ENCODE results near the gene PRKG1.

The PRKG1 gene

DNA sequence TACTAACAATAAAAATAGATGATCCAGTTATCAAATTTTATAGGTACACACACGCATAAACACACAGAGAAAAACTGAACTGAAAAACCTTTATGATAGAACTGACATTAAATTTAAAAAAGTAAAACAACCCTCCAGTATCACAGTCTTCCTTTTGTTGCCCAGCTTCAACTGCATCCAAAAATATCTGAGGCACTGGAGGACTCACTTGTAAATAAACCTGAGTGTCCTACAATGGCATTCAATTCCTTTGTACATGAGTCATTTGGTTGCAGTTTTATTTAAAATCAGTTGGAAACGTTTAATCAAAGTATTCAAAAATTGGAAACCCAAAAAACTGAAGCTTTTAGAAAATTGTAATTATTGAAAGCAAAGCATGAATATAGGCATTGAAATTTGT lies 890.3 kb downstream of the PRKG1 start:
- H3K36me3 Mint-ChIP-seq (ENCODE audit: low read depth) = no peaks in the 10 kb centered on the region
- H3K27me3 Mint-ChIP-seq = peaks cover 4% of the 10 kb centered on the region
- no peak overlapping the region for H3K27ac Mint-ChIP-seq
- no peaks in the 10 kb centered on the region for H3K9me3 Mint-ChIP-seq
- H3K4me1 Mint-ChIP-seq (ENCODE audit: low read depth) = no peaks in the 10 kb centered on the region
- H3K4me3 Mint-ChIP-seq = no peak overlapping the region

DNA sequence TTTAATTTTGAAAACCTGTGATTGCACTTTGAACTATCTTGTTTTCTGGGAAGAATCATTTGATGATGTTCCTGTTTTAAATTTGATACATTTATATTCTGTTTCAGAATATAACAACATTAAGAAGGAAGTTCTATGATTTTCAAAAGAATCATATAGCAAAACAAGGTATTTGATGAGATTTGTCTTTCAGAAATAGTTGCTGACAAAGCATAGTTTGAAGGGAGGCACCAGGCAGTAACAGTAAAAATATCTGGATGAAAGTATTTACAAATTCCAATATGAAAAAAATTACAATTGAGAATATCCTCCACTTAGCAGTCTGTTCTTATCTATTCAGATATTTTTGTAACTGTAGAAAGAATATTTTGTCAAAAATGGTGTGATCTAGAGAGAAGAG lies 891.2 kb downstream of the PRKG1 start:
- H3K9me3 Mint-ChIP-seq = no peaks in the 10 kb centered on the region
- H3K36me3 Mint-ChIP-seq (ENCODE audit: low read depth) = no peaks in the 10 kb centered on the region
- no peaks in the 10 kb centered on the region for H3K4me1 Mint-ChIP-seq (ENCODE audit: low read depth)
- no peak overlapping the region for H3K4me3 Mint-ChIP-seq
- H3K27ac Mint-ChIP-seq = no peak overlapping the region
- peaks cover 4% of the 10 kb centered on the region for H3K27me3 Mint-ChIP-seq

DNA sequence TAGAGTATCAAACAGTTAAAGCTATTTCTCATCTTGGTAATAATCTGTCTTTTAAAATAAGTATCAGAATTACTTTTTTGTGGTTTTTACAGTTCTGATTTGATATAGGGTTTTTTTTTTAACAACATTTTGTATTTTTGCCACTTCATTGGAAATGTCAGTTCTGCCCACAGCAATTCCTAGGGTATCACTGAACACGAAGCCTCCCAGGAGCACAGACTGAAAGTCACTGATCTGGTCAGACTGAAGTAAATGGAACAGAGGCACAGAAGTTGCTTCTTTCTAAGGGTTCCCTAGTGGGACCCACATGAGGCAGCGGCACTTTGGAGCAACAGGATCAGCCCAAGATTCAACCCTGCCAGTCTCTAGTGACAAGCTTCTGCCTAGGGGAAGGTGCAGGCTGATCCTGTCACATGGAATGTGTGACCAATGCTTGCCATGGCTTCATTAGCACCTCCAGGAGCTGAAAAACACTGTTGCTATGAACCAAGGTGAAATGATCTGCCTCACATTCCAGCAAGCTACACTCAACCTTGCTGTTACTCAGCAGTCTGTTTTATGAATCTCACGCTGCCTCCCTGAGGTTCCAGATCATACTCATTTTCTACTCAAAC lies 898.6 kb downstream of the PRKG1 start:
- Mint-ChIP-seq H3K36me3 (ENCODE audit: low read depth) (no peaks in the 10 kb centered on the region), H3K4me3 (no peak overlapping the region), H3K4me1 (ENCODE audit: low read depth) (no peaks in the 10 kb centered on the region), H3K27ac (no peak overlapping the region), H3K27me3 (no peaks in the 10 kb centered on the region), H3K9me3 (no peaks in the 10 kb centered on the region)

DNA sequence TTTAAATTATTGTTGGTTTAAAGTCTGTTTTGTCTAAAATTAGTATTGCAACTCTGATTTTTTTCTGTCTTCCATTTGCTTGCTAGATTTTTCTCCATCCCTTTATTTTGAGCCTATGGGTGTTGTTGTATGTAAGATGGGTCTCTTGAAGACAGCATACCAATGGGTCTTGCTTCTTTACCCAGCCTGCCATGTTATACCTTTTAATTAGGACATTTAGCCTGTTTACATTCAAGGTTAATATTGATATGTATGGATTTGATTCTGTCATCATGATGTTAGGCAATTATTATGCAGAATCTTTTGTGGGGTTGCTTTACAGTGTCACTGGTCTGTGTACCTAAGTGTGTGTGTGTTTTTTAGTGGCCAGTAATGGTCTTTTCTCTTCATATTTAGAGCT lies 906.5 kb downstream of the PRKG1 start:
- Mint-ChIP-seq H3K36me3 (ENCODE audit: low read depth) (no peaks in the 10 kb centered on the region), H3K9me3 (no peaks in the 10 kb centered on the region), H3K27me3 (no peaks in the 10 kb centered on the region), H3K4me3 (no peak overlapping the region), H3K27ac (no peak overlapping the region), H3K4me1 (ENCODE audit: low read depth) (no peaks in the 10 kb centered on the region)

DNA sequence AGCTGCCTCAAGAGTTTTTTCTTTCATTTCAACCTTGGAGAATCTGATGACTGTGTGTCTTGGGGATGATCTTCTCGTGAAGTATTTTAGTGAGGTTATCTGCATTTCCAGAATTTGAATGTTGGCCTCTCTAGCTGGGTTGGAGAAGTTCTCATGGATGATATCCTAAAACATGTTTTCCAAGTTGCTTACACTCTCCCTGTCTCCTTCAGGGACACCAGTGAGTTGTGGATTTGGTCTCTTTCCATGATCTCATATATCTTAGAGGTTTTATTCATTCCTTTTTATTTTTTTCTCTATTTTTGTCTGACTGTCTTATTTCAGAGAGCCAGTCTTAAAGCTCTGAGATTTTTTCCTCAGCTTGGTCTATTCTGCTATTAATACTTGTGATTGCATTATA lies 907.4 kb downstream of the PRKG1 start:
- Mint-ChIP-seq H3K4me3 (no peak overlapping the region), H3K27ac (no peak overlapping the region), H3K4me1 (ENCODE audit: low read depth) (no peaks in the 10 kb centered on the region), H3K27me3 (no peaks in the 10 kb centered on the region), H3K36me3 (ENCODE audit: low read depth) (no peaks in the 10 kb centered on the region), H3K9me3 (no peaks in the 10 kb centered on the region)

DNA sequence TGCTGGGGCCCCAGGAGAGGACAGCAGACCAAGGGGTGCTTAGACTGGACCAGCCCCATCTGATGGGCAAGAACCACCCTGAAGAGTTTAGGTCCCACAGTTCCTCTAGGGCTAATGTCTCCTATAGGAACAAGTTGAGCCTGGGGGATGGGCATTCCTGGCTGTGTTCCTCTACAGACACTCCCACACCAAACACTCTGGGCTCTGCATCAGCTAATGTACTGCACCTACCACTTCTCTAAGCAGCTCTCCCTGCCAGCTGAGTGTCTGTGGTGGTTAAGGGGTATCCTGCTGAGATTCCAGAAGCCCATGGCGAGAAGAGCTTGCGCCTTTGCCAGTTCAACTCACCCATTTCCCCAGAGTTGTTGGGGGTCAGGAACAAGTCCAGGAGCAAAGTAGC lies 909.2 kb downstream of the PRKG1 start:
- no peaks in the 10 kb centered on the region for H3K36me3 Mint-ChIP-seq (ENCODE audit: low read depth)
- H3K4me3 Mint-ChIP-seq = no peak overlapping the region
- H3K4me1 Mint-ChIP-seq (ENCODE audit: low read depth) = no peaks in the 10 kb centered on the region
- H3K27ac Mint-ChIP-seq = no peak overlapping the region
- H3K27me3 Mint-ChIP-seq = no peaks in the 10 kb centered on the region
- H3K9me3 Mint-ChIP-seq = no peaks in the 10 kb centered on the region

DNA sequence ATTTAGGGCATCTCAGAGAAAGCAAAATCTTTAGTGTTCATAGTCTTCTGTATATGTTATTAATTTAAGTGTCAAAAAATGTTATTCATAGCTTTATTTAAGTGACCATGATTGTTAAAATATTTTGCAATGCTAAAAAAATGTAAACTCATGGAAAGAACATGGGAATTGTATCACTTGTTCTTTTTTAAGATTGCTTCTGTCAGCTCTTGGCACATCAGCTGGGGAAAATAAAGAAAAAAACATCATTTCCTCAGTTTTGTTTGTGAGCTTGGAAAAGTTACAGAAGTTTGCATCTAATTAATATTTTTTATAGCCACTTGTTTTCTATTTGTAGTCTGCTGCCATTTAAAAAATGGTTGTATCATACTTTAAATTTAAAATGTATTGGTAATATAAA lies 911.0 kb downstream of the PRKG1 start:
- Mint-ChIP-seq H3K36me3 (ENCODE audit: low read depth) (no peaks in the 10 kb centered on the region), H3K4me1 (ENCODE audit: low read depth) (no peaks in the 10 kb centered on the region), H3K4me3 (no peak overlapping the region), H3K27ac (no peak overlapping the region), H3K27me3 (no peaks in the 10 kb centered on the region), H3K9me3 (no peaks in the 10 kb centered on the region)

DNA sequence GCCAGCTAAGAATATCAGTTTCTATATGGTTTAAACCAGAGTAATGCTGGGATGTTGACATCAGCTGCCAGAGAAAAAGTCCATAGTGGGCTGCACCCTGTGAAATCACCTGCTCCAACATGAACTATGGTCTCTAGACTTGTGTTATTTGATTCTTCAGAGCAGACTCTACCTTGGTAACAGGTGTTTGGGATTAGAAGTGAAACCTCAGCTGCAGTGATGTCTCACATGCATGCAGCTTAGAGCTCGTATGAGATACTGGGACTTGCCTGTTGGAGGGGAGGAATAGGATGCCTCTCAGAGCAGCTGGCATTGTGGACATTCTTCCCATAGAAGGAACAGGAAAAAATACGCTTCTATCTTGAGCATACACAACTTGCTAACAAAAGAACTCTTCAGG lies 912.2 kb downstream of the PRKG1 start:
- no peak overlapping the region for H3K4me3 Mint-ChIP-seq
- H3K36me3 Mint-ChIP-seq (ENCODE audit: low read depth) = no peaks in the 10 kb centered on the region
- no peaks in the 10 kb centered on the region for H3K4me1 Mint-ChIP-seq (ENCODE audit: low read depth)
- H3K27me3 Mint-ChIP-seq = no peaks in the 10 kb centered on the region
- no peak overlapping the region for H3K27ac Mint-ChIP-seq
- no peaks in the 10 kb centered on the region for H3K9me3 Mint-ChIP-seq

DNA sequence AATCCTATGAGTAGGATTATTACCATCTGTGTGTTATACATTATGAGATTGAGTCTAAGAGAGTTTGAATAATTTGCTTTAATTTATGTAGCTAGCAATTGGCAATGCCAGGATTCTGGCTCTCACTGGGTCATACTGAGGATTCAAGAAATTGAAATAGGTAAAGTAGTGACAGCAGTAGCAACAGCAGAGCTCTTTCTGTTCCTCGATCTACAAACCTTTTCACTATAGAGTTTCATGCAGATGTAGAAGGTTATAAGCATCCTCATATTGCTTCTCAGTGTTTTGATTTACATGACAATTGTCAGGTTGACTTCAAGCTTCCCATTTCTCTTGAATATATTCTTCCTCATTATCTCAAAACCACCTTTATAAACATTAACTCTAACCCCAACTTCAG lies 919.2 kb downstream of the PRKG1 start:
- no peaks in the 10 kb centered on the region for H3K9me3 Mint-ChIP-seq

DNA sequence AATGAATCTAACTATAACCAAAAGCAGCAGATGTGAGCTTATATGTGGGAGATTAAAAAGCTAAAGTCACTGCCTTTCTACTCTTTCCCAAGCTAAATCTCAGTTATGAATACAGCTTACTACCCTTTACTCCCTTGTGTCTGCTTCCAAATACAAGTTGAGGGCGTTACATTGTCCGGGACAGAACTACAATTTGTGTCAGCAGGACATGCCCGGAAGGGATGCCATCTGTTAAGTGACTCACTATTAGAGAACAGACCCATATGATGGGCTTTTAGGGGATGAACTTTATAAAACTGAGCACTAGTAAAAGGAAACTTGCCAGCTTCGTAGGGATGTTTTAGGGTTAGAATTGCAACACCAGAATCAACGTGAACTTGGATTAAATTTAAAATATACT lies 924.8 kb downstream of the PRKG1 start:
- no peaks in the 10 kb centered on the region for H3K9me3 Mint-ChIP-seq
- H3K4me3 Mint-ChIP-seq = no peak overlapping the region
- peaks cover 15% of the 10 kb centered on the region for H3K27me3 Mint-ChIP-seq
- H3K36me3 Mint-ChIP-seq (ENCODE audit: low read depth) = no peaks in the 10 kb centered on the region
- no peak overlapping the region for H3K27ac Mint-ChIP-seq
- H3K4me1 Mint-ChIP-seq (ENCODE audit: low read depth) = no peaks in the 10 kb centered on the region

More for the DNA sequence above, 919.2 kb downstream of the PRKG1 start:
- no peaks in the 10 kb centered on the region for H3K36me3 Mint-ChIP-seq (ENCODE audit: low read depth)
- H3K4me3 Mint-ChIP-seq = no peak overlapping the region
- H3K27me3 Mint-ChIP-seq = peaks cover 11% of the 10 kb centered on the region
- no peak overlapping the region for H3K27ac Mint-ChIP-seq
- H3K4me1 Mint-ChIP-seq (ENCODE audit: low read depth) = no peaks in the 10 kb centered on the region

DNA sequence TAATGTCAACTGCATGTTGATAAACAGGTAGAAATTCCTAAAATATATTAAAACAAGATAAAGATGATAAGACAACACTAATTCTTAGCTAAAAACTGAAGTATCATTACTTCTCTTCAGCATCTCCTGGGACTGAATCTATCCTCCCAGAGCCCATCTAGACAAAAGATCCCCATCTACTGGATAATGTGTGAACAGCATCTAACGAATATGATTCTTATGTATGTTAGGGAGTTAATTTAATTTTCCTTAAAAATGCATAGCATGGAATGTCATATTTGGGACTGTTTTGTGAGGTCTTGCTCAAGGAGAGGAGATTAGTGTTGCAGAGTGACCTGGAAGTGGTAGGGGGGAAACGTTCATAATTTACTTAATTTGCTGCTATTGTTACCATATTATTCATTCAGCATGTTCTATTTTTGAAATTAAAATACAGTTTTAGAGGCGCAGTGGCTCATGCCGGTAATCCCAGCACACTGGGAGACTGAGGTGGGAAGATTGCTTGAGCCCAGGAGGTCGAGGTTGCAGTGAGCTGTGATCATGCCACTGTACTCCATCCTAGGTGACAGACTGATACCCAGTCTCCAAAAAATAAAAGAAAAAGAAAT lies 930.2 kb downstream of the PRKG1 start:
- Mint-ChIP-seq H3K27me3 (peaks cover 7% of the 10 kb centered on the region), H3K36me3 (ENCODE audit: low read depth) (no peaks in the 10 kb centered on the region), H3K27ac (no peak overlapping the region), H3K9me3 (peaks cover 6% of the 10 kb centered on the region), H3K4me3 (no peak overlapping the region), H3K4me1 (ENCODE audit: low read depth) (no peaks in the 10 kb centered on the region)

DNA sequence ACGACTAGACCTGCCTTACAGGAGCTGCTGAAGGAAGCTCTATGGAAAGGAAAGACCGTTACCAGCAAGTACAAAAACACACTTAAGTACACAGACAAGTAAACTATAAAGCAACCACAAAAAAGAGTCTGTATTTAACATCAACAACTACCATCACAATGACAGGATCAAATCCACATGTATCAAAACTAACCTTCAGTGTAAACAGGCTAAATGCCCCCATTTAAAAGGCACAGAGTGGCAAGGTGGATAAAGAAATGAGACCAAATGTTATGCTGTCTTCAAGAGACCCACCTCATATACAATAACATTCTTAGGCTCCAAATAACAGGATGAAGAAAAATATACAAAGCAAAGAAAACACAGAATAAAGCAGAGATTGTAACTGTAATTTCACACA lies 932.8 kb downstream of the PRKG1 start:
- Mint-ChIP-seq H3K9me3 (peaks cover 13% of the 10 kb centered on the region), H3K4me3 (no peak overlapping the region), H3K36me3 (ENCODE audit: low read depth) (no peaks in the 10 kb centered on the region), H3K27me3 (peaks cover 7% of the 10 kb centered on the region), H3K27ac (no peak overlapping the region), H3K4me1 (ENCODE audit: low read depth) (no peaks in the 10 kb centered on the region)

DNA sequence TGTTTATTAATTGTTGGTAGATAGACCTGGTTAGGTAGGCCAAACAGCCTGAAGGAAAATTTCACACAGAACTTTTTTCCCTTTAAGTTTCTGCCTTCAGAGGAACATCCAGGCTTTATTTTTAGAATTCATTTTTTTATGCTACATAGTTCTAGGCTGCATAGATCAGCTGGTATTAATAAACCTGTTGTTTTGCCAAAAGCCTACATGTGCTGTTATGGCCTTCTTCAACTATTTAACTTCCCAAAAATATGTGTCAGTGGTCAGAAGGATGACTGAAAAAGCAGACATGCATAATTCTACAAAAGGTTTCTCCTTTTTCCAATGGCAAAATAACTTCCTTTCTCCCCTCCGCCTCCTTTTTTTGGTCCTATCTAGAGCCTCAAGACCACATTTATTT lies 936.8 kb downstream of the PRKG1 start:
- Mint-ChIP-seq H3K9me3 (peaks cover 13% of the 10 kb centered on the region), H3K27me3 (no peaks in the 10 kb centered on the region), H3K4me1 (ENCODE audit: low read depth) (no peaks in the 10 kb centered on the region), H3K36me3 (ENCODE audit: low read depth) (no peaks in the 10 kb centered on the region), H3K27ac (no peak overlapping the region), H3K4me3 (no peak overlapping the region)

DNA sequence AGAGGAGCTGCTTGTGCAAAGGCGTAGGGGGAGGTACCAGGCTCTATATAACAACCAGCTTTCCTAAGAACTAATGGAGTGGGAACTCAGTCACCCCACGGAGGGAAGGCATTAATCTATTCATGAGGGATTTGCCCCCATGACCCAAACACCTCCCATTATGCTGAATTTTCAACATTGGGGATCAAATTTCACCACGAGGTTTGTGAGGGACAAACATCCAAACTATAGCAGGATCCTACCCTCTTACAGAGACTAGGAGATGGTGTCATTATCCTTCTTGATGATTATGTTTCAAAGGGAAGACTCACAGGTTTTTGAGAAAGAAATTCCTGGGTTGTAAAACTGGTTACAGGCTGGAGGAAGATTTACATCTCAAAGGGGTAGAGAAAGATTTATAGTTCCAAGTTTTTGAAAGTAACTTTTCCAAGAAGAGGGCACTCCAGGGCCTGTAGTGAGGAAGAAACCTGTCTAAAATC lies 944.8 kb downstream of the PRKG1 start:
- H3K27ac Mint-ChIP-seq = no peak overlapping the region
- no peaks in the 10 kb centered on the region for H3K9me3 Mint-ChIP-seq
- no peaks in the 10 kb centered on the region for H3K27me3 Mint-ChIP-seq
- H3K4me3 Mint-ChIP-seq = no peak overlapping the region
- no peaks in the 10 kb centered on the region for H3K36me3 Mint-ChIP-seq (ENCODE audit: low read depth)
- no peaks in the 10 kb centered on the region for H3K4me1 Mint-ChIP-seq (ENCODE audit: low read depth)

DNA sequence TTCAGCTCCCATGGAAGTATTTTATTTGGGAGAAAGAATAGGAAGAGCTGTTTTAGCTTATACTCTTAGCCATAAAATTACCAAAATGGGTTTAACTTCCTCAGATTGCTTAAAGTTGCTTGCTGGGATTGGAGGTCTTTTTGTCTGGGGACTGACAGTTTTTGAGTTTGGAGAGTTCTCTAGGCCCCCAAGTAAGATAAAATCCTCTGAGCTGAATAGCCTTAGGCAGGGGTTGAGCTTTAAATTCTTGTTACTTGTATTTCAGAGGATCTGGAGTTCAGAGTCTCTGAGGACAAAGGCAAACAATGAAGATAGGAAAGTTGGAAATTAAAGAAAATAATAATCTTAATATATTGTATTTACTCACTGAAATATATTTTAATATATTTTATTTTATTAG lies 945.4 kb downstream of the PRKG1 start:
- no peaks in the 10 kb centered on the region for H3K9me3 Mint-ChIP-seq
- no peak overlapping the region for H3K4me3 Mint-ChIP-seq
- no peaks in the 10 kb centered on the region for H3K27me3 Mint-ChIP-seq
- no peak overlapping the region for H3K27ac Mint-ChIP-seq
- no peaks in the 10 kb centered on the region for H3K36me3 Mint-ChIP-seq (ENCODE audit: low read depth)
- no peaks in the 10 kb centered on the region for H3K4me1 Mint-ChIP-seq (ENCODE audit: low read depth)

DNA sequence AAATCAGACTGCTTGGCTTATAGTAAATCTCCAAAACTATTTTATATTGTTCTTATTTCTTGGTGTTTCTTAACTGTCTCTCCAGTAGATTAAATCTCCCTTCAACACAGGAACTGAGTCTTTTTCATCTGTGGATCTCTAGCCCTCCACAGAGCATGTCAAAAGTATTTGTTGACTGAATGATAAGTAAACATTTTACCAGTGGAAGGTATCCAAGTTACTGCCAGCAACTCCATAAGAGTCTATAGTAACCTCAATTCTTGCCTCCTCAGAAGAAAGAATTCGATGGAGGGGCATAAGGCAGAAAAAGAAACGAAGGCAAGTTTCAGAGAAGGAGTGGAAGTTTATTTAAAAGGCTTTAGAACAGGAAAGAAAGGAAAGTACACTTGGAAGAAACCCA lies 945.9 kb downstream of the PRKG1 start:
- no peak overlapping the region for H3K4me3 Mint-ChIP-seq
- H3K9me3 Mint-ChIP-seq = no peaks in the 10 kb centered on the region
- no peaks in the 10 kb centered on the region for H3K27me3 Mint-ChIP-seq
- no peaks in the 10 kb centered on the region for H3K4me1 Mint-ChIP-seq (ENCODE audit: low read depth)
- H3K27ac Mint-ChIP-seq = no peak overlapping the region
- no peaks in the 10 kb centered on the region for H3K36me3 Mint-ChIP-seq (ENCODE audit: low read depth)

Data from stimulated activated naive CD8-positive, alpha-beta T cell treated with anti-CD3 and anti-CD28 coated beads, Interleukin-15, Interleukin-2, amounts not matched to agents 100 ng/mL and 50 ng/mL, for 24 hours (primary cell).